GM21737 (cell line): ENCODE measurements around the gene THY1.
"Not testable (repeated sequence)": the region's sequence is repeated elsewhere in the genome, so short reads cannot be mapped to it uniquely, and the experiment has no call there.

Experiments
- ATAC-seq: cut with Tn5 transposase; IDR thresholded peaks from one replicate; pipeline ENCODE4 v1.9.1; 2021; ENCODE audit warnings: mild to moderate bottlenecking, moderate library complexity; ENCODE audit not compliant: unreplicated experiment

The THY1 gene

DNA sequence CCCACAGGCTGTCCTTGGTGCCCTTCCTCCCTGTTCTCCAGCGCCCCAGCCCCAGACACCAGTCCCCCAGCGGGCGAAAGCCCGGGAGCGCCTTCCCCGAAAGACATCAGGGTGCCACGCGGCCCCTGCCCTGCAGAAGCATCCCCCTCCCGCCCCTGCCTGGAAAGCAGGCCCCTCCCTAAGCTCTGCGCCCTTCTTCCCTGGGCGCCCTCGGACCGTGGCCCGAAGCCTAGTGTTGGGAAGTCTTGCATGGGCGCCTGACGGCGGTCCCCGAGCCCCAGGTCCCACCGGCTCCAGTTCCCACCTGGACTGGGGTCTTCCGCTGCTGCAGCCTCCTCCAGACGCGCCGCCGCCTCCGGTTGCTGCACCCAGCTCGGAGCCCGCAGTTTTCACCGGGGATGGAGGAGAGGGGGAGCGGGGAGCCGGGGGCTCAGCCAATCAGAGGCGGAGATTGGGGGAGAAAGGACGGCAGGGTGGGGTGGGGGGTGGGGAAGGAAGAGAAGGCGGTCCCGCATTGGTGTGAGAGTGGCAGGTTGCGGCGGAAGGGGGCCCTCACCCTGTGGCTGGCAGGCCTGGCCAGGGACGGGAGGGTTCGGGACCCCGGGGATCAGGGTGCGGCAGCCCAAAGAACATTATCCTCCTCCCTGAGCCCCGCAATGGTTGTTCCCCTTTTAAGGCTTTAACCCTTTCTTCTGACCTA, at the start of gene THY1:
THY1 (minus strand) TSS at position 364 of the 700 bp plus-strand sequence. CDS start 2,267 bp downstream, outside the sequence.
- no peak for ATAC-seq

DNA sequence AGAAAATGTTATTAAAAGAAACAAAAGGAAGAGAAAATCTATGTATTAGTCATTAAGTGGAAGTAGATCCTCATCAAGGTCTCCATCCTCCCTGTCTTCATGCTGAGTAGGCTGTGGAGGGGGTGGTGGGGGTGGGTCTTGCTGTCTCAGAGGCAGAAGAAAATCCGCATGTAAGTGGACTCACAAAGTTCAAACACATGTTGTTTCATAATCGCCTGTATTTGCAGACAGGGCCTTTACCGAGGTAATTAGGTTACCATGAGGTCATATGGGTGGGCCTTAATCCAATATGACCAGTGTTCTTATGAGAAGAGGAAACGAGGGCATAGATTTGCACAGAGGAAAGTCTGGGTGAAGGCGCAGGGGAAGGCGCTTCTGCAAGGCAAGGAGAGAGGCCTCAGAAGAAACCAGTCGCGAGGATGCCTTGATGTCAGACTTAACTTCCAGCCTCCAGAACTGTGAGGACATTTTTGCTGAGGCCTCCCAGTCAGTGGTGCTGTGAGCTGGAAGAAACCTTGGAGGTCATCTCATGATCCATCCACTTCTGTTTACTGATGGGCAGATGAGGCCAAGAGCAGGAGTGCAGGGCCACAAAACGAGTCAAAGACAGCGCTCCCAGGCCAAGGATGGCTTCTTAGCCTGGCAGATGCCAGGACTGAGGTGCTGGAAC, 49.3 kb upstream of the THY1 start:
- no peak for ATAC-seq

DNA sequence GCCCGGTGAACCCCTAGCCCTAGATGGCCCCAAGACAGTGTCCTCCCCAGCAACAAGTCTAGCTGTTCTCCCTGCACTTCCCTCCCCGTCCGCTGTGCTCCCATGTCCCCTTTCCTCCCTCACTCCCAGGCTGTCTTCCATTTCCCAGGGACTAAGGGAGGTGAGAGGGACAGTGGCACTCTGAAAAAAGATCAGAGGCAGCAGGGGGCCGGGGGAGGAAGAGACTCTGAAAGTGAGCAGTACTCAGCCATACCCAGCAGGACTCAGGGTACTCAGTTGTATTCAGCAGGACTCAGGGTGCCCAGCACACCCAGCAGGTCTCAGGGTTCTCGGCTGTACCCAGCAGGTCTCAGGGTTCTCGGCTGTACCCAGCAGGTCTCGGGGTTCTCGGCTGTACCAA, 48.4 kb upstream of the THY1 start:
- ATAC-seq: no peak

DNA sequence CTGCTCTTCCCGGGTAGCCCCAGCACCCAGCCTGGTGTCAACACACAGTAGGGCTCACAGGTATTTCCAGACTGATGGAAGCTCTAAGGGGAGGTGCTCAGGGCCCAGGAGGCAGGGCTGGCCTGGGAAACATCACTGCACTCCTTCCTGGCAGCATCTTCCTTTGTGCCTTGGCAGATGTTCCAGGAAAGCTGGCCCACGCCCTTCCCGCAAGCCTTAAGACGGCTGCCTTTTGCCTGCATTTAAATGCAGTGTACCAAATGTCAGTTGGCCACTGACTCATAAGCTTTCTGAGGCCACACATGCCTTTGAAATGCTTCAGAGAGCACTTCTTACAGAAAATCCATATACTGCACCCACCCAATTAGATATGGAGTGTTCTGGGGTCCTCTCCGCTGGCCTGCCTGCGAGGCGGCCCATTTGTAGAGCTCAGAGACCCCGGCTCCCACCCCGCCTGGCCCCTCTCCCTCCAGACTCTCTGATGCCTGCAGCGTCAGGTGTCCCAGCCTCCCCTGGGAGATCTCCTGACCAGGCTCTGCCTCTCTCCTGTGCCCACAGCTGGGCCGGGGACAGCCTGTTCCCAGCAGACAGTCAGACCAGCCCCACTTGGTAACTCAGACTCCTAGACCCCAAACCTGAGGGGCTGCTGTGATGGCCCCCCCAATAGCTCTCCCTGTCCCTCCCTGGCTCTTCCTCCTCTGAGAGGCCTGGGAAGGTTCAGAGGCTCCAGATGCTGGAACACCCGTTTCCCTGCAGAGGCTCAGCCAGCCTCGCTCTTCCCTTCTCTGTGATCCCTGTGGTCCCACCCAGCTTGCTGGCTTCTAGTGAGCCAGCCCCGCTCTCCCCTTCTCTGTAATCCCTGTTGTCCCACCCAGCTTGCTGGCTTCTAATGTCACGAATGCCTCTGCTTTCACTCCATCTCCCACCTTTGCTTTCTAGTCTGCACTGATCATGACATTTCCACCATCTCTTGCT, 47.6 kb upstream of the THY1 start:
- ATAC-seq: no peak

DNA sequence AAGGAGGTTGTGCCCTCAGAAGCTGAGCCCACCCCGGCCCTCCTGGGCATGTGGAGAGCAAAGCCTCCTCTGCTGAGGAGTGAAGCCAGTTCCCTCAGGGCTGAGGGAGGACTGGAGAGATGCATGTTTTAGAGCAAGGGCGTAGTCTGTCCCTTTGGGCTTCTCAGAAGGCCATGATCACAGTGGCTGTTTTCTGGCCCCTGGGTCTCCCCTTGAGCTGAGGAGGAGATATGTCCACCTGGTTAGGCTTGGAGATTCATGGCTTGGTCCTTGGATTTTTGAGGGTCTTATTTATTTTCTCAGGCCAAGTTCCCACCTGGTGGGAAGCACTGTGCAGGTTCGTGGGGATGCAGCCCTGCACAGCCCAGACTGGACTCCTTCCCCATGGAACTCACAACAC, 46.5 kb upstream of the THY1 start:
- no peak for ATAC-seq

DNA sequence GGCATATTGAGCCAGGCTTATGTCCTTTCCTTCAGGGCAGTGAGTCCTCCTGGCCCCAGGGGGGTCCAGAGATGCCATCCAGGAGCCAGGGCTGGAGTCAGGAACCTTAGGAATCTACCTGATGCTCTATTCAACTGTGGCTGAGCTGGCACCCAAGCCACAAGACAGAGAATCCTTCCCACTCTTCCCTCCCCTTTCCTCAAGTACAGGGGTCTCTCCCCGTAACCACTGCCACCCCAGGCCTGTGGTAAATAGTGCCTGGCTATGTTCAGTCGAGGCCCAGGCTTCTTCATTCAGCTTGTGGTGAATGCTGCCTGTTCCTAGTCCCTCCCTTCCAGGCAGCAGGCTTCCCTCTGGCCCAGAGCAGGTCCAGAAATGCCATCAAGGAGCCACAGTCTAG, 45.5 kb upstream of the THY1 start:
- ATAC-seq: no peak

DNA sequence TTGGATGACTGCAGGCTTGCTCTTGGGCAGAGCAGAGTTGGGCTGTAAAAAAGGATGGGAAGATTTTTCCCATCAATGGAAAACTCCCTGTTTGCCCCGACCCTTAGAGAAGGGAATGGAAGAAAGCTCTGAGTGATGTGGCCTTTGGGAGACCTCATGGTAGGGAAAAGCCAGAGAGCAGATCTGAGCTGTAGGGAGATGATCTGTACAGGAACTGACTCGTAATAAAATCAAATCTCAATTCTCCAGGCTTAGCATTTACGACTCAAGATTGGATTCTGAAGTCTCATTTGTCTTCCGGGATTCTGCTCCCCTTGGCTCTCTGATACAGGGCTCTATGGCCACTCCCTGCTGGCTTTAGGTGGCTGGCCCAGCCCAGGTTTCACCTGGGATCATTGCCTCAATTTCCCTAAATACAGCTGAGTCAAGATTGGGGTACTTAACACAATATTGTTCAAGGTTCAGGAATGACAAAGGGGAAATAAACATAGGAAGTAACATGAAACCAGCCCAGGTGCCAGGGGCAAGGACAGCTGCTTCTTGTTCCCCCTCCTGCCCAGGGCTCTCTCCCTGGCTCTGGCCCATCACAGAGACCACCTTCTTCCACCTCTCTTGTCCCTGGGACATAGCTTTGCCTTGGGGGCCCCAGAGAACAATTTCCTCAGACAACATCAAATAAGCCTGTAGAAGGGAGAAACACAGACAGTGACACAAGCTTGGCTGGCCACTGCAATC, 38.4 kb upstream of the THY1 start:
- no peak for ATAC-seq

DNA sequence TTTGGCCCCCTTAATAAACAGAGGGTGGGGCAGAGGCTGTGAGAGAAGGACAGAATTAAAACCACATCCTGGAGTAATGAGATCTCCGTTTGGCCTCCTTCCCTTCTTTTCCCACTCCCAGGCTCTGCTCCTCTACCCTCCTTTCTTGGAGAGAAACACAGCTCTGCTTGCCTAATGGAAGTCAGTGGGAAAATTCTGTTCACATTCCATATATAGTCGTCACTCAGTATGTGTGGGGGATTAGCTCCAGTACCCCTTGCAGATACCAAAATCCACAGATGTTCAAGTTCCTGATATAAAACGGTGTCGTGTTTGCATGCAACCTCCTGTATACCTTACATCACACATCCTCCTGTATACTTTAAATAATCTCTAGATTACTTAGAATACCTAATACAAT, 37.6 kb upstream of the THY1 start:
- no peak for ATAC-seq

DNA sequence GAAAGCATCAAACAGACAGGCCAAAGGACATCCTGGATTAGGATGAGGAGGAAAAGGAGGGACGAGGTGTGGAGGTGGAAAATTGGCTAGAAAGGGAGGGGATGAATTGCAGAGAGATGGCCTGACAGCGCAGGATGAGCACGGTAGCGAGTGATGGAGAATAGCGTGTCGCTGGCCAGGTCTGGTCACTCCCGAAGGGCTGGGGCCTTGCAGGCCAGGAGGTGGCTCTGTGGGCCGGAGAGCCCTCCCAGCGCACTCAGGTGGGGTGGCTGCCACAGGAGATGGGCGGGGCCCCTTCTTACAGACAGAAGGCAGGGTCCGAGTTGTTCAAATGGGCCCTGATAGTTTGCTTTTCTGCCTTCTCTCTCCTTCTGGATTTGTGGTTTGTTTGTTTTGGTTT, 37.1 kb upstream of the THY1 start:
- no peak for ATAC-seq

DNA sequence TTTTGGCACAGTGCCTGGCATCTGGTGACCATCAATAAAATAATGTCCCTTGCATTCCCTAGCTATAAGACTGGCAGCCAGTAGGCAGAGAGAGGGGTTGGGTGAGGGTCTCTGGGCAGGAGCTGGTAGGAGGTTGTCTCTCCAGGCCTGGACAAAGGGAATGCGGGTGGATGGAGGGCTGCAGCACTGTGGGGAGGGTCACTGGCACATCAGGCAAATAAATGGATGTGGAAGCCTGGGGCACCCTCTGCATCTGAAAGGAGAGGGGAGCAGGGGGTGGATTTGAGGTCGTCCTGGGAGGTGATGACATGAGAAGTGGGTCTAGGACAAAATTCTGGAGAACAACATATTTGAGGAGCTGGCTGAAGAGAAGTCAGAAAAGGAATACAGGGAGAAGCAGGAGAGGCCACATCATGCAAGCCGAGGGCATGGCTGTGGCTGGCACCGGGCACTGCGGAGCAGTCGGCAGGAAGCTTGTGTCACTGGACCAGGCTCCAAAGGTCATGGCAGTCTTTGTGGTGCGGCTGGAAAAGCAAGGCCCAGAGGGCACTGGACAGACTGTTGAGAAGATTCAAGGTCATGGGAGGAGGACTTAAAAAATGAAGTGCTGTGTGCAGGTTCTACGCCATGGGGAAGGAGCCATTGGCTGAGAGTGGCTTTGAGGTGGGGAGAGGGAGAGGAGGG, 36.5 kb upstream of the THY1 start:
- ATAC-seq: no peak

DNA sequence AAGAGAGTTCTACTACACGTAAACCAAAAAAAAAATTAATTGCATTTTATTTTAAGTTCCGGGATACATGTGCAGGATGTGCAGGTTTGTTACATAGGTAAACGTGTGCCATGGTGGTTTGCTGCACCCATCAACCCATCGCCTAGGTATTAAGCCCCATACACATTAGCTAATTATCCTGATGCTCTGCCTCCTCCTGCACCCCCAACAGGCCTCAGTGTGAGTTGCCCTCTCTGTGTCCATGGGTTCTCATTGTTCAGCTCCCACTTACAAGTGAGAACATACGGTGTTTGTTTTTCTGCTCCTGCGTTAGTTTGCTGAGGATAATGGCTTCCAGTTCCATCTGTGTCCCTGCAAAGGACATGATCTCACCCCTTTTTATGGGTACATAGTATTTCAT, 32.7 kb upstream of the THY1 start:
- ATAC-seq: not testable (repeated sequence)

DNA sequence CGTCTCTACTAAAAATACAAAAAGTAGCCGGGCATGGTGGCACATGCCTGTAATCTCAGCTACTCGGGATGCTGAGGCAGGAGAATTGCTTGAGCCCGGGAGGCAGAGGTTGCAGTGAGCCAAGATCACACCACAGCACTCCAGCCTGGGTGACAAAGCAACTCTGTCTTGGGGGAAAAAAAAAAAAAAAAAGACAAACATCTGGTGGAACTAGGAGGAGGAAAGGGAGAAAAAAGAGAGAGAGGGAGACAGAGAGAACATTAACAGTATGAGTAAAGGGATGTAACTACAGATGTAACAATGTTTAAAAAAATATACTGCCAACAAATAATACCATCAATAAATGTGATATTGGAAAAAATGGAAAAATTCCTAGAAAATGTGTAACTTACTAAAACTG, 32.3 kb upstream of the THY1 start:
- ATAC-seq: not testable (repeated sequence)

DNA sequence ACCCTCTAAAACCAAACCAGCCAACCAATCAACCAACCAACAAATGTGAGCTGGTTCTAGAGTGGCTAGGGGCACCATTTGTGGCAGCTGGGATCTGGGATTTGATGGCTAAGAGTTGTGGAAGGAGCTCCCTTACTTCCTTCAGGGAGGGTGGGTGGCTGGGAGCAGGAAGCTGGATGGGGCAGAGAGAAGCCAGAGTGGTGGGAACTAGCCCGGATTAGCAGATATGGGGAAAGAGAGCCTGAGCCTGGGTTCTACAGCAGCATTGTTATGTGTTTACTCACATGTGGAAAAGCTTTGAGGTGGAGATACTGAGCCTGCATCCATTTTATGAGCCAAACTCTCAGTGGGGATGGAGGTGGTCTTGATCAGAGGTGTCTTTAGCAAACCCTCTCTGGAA, 30.9 kb upstream of the THY1 start:
- no peak for ATAC-seq

DNA sequence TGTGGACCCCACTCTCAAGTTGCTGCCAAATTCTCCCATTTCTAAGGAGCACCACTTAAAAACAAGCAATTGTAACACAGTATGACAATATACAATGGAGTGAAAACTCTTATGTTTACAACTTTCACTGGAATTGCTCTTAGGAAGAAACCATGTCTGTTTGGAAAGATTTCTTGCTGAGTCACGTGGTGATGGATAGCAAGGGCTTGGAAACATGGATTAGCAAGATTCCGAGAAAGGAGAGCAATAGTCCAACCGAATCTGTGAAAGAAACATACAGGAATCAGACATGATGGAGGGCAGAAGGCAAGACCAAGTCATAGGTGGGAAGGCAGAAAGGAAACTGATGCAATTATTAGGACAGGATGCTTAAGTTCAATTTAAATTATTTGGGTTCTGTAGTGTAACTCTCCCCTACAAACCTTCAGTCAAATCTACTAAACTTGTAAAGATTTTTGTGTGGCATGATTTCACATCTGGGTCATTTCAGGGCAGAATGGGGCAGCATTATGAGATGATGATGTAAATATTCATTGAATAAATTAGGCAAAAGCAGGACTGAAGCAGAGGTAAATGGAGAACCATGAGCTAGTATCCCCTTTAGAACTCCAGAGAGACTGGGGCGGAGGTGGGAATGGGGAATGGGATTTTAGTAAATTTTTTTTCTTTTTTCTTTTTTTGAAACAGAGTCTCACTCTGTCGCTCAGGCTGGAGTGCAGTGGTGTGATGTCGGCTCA, 27.8 kb upstream of the THY1 start:
- ATAC-seq: no peak

DNA sequence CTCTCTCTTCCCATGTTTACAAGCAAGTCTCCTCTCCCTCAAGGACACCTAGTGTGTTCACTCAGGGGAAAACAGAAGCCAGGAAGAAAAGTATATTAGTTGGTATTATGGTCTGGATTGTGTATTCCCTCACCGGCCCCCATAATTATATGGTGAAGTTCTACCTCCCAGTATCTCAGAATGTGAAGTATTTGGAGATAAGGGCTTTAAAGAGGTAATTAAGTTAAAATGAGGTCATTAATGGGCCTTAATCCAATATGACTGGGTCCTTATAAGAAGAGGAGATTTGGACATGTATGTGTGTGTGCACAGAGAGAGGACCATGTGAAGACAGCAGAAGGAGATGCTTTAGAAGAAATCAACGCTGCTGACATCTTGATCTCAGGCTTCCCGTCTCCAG, 26.5 kb upstream of the THY1 start:
- no peak for ATAC-seq

DNA sequence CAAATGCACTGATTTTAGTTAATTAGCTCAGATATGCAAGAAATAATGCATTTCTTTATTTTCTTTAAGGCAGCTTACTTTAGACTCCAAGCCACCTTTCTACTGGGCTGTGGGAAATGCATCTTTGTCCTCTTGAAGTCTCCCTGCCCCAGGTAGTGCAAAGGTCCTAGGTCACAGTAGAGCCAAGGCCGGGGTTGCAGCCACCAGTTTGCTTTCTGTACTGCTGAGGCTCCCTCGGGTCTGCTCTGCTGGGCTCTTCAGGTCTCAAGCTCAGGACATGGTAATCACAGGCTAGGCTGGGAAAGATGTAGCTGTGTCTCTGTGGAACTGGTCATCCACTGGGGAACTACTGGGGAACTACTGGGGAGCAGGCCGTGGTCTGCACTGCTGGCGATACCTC, 25.4 kb upstream of the THY1 start:
- no peak for ATAC-seq

DNA sequence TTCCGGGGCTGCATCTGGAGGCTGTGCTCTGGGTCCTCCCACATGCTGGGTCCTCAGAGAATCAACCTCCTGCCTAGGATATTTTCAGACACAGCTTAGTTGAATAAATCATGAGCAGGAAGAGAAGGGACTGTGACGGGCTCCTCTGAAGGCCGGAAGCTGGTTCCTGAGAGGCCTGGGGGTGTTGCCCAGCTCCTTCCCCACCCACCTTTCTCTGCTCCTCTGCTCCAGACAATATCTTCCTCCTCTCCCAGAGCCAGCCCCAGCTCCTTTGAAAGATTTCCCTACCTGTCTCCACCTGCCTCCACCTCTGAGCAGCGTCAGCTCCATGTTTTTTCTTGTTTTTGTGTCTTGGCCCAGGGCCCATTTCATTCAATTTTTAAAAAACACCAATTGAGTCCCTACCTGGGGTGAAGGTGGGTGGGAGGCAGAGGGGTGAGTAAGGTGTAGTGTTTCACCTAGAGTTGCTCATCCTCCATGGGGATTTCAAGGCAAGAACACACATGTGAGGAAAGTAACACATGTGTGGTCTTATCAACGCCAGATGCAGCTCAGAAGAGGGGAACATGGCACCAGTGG, 24.8 kb upstream of the THY1 start:
- ATAC-seq: no peak

DNA sequence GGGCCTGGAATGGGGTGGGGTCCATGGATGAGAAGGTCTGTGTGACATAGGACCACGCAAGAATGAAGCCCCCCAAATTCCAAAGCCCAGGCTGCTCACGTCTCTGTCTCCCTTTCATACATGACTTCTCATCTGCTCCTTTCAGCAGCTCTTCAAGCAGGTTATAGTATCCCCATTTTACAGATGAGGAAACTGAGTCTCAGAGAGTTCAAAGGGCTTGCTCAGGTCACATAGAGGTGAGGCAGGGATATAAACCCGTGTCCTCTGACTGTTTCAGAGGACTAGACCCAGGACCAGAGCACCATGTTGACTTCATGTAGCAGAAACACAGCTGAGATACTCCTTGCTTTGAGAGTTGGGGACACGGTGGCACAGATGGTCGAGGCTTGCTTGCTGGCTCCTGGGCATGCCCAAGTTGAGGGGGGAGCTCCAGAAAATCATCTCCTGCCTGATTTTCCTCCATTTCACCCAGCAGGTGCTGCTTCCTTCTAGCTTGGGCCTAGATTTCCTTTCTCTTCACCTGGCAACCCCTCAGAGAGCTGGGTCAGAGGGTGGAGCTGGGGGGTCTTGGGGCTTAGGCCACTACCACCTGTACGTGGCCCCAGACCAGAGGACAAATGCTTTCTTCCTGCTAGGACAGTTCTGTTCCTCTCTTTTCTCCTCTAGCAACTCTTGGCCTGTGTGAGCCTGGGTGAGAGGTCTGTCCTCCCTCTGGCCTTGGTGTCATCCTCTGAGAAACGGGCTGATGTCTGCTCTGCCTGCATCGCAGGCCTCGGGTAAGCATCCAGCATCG, 24.1 kb upstream of the THY1 start:
- ATAC-seq: no peak

DNA sequence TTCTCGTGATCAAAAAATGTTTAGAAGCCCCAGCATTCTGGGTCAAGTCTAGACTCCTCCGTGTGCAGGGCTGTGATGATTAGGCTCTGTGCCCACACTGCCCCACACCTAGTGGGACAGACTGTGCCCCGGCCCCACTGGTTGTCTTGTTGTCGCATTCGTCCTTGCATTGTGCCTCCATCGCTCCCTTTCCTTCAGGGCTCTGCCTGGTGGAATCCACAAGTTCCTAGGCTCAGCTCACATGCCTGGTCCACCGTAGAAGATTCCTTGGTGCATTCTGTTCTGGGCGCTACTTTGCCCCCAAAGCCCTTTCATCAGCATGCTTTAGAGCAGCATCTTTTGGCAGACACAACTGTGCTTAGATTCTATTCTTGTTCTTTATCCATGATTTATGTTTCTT, 23.5 kb upstream of the THY1 start:
- no peak for ATAC-seq
